Left colon (tissue), 2 donors: Measurements from ENCODE around the gene ACAP3. TPM values are rescaled to one million over a fixed set of nuclear protein-coding genes. Genes with fewer than 3 reads are reported as not detected.

Experiments used
- ATAC-seq: fragments of 200-7000 bp; cut with Tn5 transposase; one replicate; pipeline ENCODE4 v1.9.1; 2020; ENCODE audit warnings: mild to moderate bottlenecking, moderate library complexity
- DNase-seq, 2 donors: peaks; one replicate each; pipeline ENCODE4 v3.0.0-alpha.2; 2020
- intact Hi-C, 2 donors: fragments of 100-400 bp; cut with DNase I in 1 of 2; cut with micrococcal nuclease in 1 of 2; formaldehyde crosslinking; loops; one replicate each; pipeline versions ENCODE4 v1.11.2 to v1.14.0; 2022; cut with DNase I, micrococcal nuclease
- microRNA-seq, 2 donors: library from miRNA; unstranded; fragments of <30 nt; microRNA quantifications; one replicate each; pipeline versions ENCODE4 v1.1.0 to v1.2.0, GENCODE V29; 2020
- total RNA-seq, 2 donors: library from RNA; stranded (reverse); fragmentation: NEBNext Ultra II Directional; extraction: Animal tissue kit (Norgen Biotek cat#: 25700); gene quantifications; one replicate each; pipeline ENCODE4 v1.2.1, GENCODE V29; 2021
- donor health status: DM: no; HTN: no; CAD: no.
- donor health status: DM: yes; HTN: yes; CAD: no.

Gene ACAP3
- total RNA-seq, 2 donors from 2014 or later: 49.2 to 58.7 TPM

DNA sequence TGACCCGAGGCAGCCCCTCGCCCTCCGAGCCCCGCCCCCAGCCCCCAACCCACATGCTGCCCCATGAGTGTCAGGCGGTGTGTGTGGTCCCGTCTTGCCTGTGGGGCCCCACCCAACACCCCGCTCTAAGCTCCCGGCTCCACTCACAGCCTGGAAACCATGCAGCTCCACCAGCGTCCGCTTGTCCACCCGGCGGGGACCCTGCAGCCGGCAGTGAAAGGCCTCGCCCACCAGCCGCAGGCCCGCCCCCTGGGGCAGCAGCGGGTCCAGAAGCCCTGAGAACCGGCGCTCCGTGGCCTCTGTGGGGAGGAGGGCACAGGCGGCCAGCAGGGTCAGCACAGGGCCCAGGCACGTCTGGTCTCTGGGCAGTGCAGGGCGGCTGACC, 63.9 kb downstream of the ACAP3 start:
- intact Hi-C loops: no loop called here
- ATAC-seq (peak; percentile 37), DNase-seq (no peak)

- ATAC-seq: no peak
Measured at GRCh38 chr1:1243266-1243660, 64.5 kb downstream of the ACAP3 start.

GRCh38 chr1:1242461-1243265, 65.1 kb downstream of the ACAP3 start:
- intact Hi-C loops: no loop called here
- no peak for DNase-seq
- ATAC-seq: no peak

More at GRCh38 chr1:1243266-1243660, 64.5 kb downstream of the ACAP3 start:
- no peak for DNase-seq
- intact Hi-C loops: no loop called here

Small RNAs within 50 kb of the gene (microRNA-seq; reads per million reads assigned to microRNA genes)
- gene MIR6726 (1.1 to 4.1 reads per million in 2 donors), gene MIR6727 (0 to 1.1 reads per million in 2 donors), gene MIR6808 (0.53 to 1.4 reads per million in 2 donors)

Other genes starting within 250 kb of the ACAP3 start
- gene RNF223, start 233.6 kb downstream of the ACAP3 start, total RNA-seq: 1 to 10 TPM; 3.4 to 5.3 TPM
- gene C1orf159, start 191.8 kb downstream of the ACAP3 start, total RNA-seq: 10 to 100 TPM; 17.6 to 28.6 TPM
- 1 to 10 TPM; 1.2 to 3.0 TPM for gene TTLL10, start 134.1 kb downstream of the ACAP3 start, total RNA-seq
- 1 to 10 TPM in 1 of 2 donors, under 1 TPM in 1; 0.64 to 3.7 TPM for gene TNFRSF18, start 101.3 kb downstream of the ACAP3 start, total RNA-seq
- 1 to 10 TPM in 1 of 2 donors, under 1 TPM in 1; 0.55 to 1.3 TPM for gene TNFRSF4, start 93.8 kb downstream of the ACAP3 start, total RNA-seq
- 100 to 1,000 TPM; 235 to 273 TPM for gene SDF4, start 75.9 kb downstream of the ACAP3 start, total RNA-seq
- 1 to 10 TPM; 8.2 to 9.6 TPM for gene B3GALT6, start 75.7 kb downstream of the ACAP3 start, total RNA-seq
- 10 to 100 TPM; 40.0 to 71.6 TPM for gene C1QTNF12, start 61.2 kb downstream of the ACAP3 start, total RNA-seq
- gene UBE2J2, start 34.1 kb downstream of the ACAP3 start, total RNA-seq: 10 to 100 TPM; 46.3 to 56.3 TPM
- 1 to 10 TPM; 1.5 to 1.6 TPM for gene SCNN1D, start 27.5 kb downstream of the ACAP3 start, total RNA-seq
- 10 to 100 TPM; 15.5 to 18.7 TPM for gene PUSL1, start 667 bp upstream of the ACAP3 start, total RNA-seq
- 10 to 100 TPM; 80.6 to 94.2 TPM for gene INTS11, start 16.7 kb upstream of the ACAP3 start, total RNA-seq
- 10 to 100 TPM; 67.3 to 86.7 TPM for gene CPTP, start 16.9 kb upstream of the ACAP3 start, total RNA-seq
- under 1 TPM; 0.67 to 0.89 TPM for gene TAS1R3, start 23.4 kb upstream of the ACAP3 start, total RNA-seq
- gene DVL1, start 41.5 kb upstream of the ACAP3 start, total RNA-seq: 10 to 100 TPM; 57.2 to 69.0 TPM
- 10 to 100 TPM in 1 of 2 donors, 1 to 10 TPM in 1; 8.5 to 20.7 TPM for gene MXRA8, start 50.6 kb upstream of the ACAP3 start, total RNA-seq
- 100 to 1,000 TPM; 175 to 212 TPM for gene AURKAIP1, start 67.3 kb upstream of the ACAP3 start, total RNA-seq
- 100 to 1,000 TPM; 115 to 129 TPM for gene CCNL2, start 91.4 kb upstream of the ACAP3 start, total RNA-seq
- 10 to 100 TPM; 82.1 to 96.7 TPM for gene MRPL20, start 99.4 kb upstream of the ACAP3 start, total RNA-seq
- gene ANKRD65, start 113.3 kb upstream of the ACAP3 start, total RNA-seq: 1 to 10 TPM in 1 of 2 donors, under 1 TPM in 1; 0.76 to 2.7 TPM
- 10 to 100 TPM; 40.1 to 81.5 TPM for gene VWA1, start 127.8 kb upstream of the ACAP3 start, total RNA-seq
- under 1 TPM; 0.49 to 0.87 TPM for gene ATAD3C, start 141.8 kb upstream of the ACAP3 start, total RNA-seq
- 10 to 100 TPM; 15.2 to 16.4 TPM for gene ATAD3B, start 163.8 kb upstream of the ACAP3 start, total RNA-seq
- 10 to 100 TPM; 20.7 to 29.6 TPM for gene ATAD3A, start 204.2 kb upstream of the ACAP3 start, total RNA-seq
- 1 to 10 TPM in 1 of 2 donors, under 1 TPM in 1; 0.67 to 2.6 TPM for gene TMEM240, start 232.7 kb upstream of the ACAP3 start, total RNA-seq